Raji (cell line): Measurements from ENCODE around the gene GABARAPL1.

Experiments
- POLR2A ChIP-seq: IDR thresholded peaks from 2 replicates; pipeline ENCODE4 v1.6.1; 2011; ENCODE audit warnings: low read depth, low read length, control low read depth; ENCODE audit not compliant: insufficient read depth

The GABARAPL1 gene

DNA sequence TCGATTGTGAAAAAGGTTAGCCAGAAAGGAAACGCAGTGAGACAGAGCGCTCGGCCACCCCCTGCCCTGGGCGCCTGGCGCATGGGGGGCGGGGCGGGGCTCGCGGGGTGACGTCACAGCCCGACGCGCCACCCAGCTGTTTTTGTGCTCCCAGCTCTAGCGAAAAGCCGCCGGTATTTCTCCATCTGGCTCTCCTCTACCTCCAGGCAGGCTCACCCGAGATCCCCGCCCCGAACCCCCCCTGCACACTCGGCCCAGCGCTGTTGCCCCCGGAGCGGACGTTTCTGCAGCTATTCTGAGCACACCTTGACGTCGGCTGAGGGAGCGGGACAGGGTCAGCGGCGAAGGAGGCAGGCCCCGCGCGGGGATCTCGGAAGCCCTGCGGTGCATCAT, at the start of gene GABARAPL1:
GABARAPL1 (plus strand) TSS at position 139 of the 393 bp plus-strand sequence; CDS start at position 392, 253 bp downstream.
- TF ChIP-seq POLR2A = no peak

DNA sequence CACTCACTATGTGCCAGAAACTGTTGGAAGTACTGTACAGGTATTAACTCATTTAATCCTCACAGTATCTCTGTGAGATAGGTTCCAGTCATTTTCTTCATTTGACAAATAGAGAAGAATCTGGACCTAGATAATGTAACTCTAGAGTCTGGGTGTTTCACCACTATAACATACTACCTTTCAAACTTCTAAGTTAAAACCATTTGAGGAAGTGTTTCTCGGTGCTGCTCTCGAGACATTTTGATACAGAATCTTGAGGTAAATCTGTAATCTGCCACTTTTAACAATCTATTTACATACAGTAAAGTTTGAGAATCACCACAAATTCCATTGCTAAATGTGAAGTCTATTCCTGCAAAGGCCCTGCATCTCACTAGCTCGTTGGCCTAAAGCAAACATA, 49.6 kb upstream of the GABARAPL1 start:
- TF ChIP-seq POLR2A = no peak

DNA sequence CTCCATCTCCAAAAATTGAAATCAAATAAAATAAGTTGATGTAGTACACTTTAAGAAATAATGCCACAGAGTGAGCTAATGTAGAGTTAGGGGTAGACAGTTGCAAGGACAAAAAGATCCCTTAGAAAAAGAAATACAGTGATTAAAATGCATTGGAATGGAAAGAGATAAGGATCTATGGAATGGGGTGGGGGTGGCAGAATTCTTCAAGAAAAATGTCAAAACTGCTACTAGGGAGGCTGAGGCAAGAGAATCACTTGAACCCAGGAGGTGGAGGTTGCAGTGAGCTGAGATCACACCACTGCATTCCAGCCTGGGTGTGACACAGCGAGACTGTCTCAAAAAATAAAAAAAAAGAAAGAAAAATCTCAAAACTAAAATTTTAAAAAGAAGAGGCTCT, 47.3 kb upstream of the GABARAPL1 start:
- TF ChIP-seq POLR2A = no peak

DNA sequence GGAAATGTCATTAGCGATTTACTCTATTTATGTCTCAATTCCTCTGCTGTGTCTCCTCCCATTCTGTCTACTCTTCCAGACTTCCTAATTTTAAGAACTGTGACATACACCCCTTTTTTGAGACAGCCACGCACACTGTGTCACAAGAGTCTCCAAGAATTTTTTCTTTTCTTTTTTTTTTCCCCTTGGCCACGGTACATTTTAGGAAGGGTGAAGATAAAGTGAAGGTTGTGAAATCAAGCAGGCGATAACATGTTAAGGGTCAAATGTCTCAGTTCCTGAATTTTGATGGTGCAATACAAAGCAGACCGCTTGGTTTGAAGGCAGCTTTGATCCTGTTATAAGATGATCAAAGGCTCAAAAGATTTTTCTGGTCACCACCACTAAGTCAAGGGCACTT, 45.1 kb upstream of the GABARAPL1 start:
- no peak for TF ChIP-seq POLR2A

DNA sequence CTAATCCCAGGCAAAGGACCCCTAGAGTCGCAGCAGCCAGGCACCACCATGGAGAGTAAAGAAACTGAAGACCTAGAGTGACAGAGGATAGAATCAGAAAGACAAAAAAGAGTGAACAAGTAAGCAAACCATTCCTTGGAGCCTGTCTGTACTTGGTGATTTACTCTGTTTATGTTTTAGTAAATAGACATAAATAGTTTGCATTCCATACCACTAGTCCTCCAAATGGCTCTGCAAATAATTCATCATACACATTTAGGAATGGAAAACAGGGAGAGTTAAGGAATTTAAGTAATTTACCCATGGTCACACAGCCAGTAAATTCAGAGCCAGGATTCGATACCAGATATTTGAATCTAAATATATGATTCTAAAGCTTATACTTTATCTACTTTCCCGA, 43.6 kb upstream of the GABARAPL1 start:
- no peak for TF ChIP-seq POLR2A

DNA sequence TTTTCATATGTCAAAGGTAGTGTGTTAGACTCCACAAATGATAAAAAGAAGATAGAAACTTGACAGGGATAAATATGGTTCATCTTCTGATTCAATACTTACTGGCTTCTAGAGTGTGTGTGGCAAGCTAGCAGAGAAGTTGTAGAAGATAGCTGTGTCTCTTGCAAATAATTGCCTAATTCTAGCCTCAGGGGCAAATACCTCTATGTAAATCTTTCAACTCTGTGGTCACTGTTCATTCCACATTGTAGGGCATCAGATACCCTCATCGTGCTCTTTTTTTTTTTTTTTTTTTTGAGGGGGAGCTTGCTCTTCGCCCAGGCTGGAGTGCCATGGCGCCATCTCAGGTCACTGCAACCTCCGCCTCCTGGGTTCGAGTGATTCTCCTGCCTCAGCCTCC, 42.5 kb upstream of the GABARAPL1 start:
- no peak for TF ChIP-seq POLR2A

DNA sequence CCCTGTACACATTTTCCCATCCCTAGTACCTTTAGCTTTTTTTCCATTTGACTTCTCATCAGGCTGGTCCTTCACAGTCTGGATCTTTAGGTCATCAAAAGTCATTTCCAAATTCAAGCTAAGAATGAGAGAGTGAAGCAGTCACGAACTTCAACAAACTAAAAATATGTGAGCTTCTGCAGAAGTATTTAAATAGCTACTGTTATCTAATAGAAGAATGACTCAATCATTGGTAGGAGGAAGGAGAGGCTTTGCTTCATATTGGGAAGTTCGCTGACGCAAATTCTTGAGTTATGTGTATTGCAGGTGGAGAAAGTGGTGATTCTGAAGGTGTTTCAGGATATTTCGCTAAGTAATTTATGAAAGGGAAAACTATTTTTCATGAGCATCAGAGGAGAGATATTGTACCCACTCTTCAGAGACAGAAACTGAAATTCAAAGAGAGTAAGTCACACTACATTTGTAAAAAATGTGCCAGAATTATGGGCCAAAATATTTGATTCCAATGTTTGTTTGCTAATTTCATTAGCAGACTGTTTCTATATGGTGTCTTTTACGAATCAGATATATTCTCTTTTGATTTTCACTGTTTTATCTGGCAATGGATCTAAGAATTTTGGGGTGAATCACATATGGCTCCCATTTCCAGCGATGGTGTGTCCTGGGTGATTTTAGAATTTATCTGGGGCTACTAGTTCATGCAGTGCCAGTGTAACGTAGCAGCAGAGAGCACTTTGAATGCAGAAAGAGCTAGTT, 40.5 kb upstream of the GABARAPL1 start, which contains the start of gene OLR1:
OLR1 (minus strand) TSS at position 160 of the 756 bp plus-strand sequence; CDS start at position 105, 55 bp downstream.
- TF ChIP-seq POLR2A = no peak

DNA sequence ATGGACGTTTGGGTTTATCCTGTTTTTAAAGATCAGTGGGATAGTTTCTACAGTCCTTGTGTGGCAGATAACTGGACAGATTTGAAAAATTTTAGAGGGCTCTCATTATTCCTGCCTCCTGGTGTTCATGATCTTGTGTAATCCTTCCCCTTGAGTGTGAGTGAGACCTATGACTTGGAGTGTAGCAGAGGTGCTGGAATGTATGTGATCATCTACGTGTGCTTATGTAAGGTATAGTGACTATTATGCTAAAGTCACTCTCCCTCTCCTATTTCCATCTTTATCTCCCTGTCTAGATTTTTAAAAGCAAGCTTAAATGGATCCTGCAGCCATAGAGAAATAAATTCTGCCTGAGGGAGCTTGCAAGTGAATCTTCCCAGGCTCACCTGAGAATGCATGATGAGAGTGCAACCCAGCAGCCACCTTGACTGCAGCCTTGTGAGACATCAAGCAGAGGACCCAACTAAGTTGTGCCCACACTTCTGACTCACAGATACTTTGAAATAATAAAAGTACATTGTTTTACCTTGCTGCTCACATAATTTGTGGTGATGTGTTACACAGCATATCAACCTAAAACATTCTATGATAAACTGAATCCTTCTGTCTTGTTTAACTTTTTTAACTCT, 37.6 kb upstream of the GABARAPL1 start:
- no peak for TF ChIP-seq POLR2A

DNA sequence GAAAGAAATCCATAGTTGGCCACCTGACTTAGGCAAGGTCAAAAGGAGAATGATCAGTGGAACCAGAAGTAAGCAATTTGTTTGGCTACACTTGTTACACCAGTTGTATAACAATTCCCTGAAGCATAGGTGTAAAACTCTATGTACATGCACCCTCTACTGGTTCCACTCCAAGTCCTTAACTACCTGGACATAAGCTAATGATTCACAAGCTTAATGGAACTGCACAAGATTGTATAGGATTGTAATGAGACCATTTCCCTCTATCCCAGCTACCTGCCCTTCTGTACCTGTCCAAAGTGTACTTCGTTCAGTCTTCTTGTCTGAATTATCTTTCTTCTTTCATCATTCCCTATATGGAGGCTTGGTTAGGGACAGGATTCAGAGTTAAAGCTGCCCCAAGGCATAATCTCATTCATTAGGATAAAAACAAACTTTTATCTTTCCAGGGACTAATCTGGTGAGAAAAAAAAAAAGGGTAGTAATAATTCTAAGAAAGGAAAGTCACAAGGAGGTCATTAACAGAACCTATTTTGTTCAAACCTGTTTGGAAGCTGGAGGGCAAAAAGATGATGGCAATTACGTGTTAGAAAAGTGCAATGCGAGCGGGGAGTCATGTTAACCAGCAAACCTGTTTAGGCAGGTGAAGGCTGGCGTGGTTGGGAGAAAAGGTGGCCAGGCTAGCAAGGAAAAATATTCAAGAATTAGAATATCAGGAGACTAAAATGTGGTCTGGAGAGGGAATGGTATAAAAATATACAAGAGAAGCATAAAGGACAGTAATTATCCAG, 36.6 kb upstream of the GABARAPL1 start:
- no peak for TF ChIP-seq POLR2A

DNA sequence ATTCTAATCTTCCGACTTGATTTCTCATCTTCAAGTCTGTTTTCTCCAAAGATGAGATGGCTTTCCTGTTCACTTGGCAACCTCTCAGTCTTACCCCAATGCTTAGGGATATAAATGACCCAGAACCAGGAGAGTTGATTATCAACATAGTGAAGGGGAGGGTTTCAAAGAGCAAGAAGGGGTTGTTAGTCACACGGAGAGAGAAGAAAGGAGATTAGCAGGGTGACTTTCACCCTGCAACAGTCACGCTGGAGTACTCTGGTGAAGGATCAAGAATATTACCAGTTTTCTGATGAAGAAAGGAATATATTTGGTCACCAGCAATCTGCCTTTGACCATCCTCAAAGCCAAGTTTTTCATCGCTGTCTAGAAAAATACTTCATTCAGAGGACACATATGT, 33.9 kb upstream of the GABARAPL1 start, which contains the start of gene TMEM52B:
TMEM52B (plus strand) TSS at position 212 of the 400 bp plus-strand sequence. CDS start 543 bp downstream, outside the sequence.
- no peak for TF ChIP-seq POLR2A

DNA sequence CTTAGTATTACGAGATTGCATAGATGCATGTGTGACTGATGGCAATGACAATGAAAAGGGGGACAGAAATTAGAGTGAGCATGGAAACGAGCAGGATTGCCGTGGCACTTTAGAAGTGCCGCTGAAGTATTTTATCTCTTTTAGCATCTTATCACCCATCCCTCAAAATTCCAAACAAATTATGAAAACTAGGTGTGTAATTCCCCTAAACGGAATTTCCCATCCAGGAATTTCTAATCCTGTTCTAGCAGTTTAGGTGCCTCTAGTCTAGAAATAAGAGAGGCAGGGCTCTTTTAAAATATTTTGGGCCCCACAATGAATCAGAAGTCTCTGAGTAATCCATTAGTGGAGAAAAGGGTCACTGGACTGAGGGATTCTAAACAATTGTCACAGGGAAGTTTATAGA, 32.9 kb upstream of the GABARAPL1 start:
- TF ChIP-seq POLR2A = no peak

DNA sequence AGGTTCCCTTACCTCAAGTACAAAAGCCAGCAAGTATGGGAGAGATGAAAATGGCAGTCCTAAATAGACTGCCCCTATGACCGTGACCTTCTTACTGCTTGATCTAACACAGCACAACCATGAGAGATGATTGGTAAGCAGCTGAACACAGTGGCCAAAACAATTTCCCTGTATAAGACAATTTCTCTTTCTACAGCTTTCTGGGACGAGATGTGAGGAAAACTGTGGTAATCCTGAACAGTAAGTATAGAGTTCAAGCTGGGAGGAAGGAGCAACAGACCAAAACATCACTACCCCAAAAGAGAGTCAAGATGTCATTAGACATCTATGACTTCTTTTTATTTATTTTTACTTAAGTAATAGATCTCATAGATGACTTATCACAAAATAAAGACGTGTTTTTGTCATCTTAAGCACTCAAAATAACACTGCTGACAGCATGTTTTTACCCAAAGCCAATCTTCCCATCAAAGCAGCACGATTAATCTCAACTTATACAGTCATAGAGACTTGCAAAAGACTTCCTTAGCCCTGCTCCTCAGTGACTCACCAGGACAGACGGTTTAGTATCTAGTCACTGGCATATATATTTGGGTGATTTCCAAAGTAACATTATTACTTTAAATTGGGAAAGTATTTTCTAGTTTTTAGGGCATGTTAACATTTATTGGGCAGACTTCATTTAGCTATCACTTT, 30.2 kb upstream of the GABARAPL1 start:
- TF ChIP-seq POLR2A = no peak

DNA sequence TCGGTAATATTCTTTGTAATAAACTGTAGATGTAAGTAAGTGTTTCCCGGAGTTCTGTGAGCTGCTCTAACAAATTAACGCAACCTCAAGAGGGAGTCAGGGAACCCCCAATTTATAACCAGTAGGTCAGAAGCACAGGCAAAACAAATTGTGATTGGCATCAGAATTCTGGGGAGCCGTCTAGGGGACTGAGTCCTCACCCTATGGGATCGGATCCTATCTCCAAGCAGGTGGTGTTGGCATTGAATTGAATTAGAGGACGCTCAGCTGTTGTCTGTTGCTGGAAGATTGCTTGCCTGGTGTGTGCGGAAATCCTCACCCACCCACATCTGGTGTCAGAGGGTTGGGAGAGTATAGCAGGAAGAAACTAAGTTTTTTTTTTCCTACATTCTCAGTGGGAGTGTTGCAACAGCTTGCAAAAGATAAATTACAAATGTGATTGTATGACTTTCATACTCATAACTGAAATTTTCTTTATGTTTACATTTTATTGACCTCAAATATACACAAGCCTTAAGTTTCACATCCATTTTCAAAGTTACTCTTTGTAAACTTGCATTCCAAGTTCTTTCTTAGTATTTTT, 28.3 kb upstream of the GABARAPL1 start:
- TF ChIP-seq POLR2A = no peak

DNA sequence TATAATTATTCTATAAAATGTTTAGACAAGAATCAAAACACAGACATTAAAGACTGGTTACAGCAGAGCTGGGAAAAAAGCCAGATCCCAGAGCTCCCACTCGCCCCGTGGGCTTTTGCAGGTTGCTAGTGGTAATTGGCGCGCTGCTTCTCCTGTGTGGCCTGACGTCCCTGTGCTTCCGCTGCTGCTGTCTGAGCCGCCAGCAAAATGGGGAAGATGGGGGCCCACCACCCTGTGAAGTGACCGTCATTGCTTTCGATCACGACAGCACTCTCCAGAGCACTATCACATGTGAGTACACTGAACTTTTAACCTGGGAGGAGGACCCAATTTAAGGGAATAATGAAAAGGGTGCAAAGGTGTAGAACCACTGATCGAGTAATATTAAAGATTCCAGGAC, 26.4 kb upstream of the GABARAPL1 start:
- no peak for TF ChIP-seq POLR2A

DNA sequence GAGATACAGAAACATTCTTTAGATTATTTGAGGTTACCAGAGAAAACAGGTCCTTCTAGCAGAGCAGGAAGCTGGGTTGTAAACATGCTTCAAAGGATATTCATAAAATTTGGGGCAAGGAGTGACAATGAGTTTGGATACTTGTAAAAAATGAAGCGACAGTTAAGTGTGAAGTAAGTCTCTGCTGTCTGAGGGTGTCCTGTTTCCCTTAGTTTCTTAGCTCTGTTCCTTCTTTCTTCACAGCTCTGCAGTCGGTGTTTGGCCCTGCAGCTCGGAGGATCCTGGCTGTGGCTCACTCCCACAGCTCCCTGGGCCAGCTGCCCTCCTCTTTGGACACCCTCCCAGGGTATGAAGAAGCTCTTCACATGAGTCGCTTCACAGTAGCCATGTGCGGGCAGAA, 23.0 kb upstream of the GABARAPL1 start:
- no peak for TF ChIP-seq POLR2A
